A673 (cell line): ENCODE data around the gene HK3.

ENCODE experiments used
- EZH2 ChIP-seq: fragments of 200-600 bp; sonication (generic); IDR thresholded peaks from 2 replicates; pipeline ENCODE4 v1.6.1; 2017; ENCODE audit warnings: borderline replicate concordance, low read depth, mild to moderate bottlenecking, mixed read lengths, antibody characterized with exemption, low read length; ENCODE audit not compliant: poor library complexity, severe bottlenecking
- TF ChIP-seq, protein P1 (sequence below): fragments of 300-800, 200-600 bp; sonication (generic); conservative IDR thresholded peaks from 2 replicates; pipeline ENCODE4 v1.5.1; 2017; ENCODE audit warnings: low read depth, mild to moderate bottlenecking, antibody characterized with exemption, low read length, moderate library complexity, mixed read lengths

DNA sequence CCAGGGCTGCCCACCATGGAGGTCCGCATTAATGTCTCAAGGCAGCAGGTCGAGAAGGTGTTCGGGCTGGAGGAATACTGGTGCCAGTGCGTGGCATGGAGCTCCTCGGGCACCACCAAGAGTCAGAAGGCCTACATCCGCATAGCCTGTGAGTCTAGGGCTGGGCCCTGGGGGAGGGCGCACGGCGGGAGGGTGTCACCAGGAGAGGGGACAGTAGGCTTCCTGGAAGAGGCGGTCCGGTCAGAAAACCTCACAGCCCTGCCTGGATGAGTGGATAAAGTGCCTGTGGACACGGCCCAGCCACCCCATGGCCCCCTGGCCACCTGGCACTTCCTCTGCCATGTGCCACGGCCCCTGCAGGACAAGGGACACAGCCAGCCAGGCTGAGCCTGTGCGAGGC lies 31.0 kb downstream of the HK3 start:
- TF ChIP-seq, protein P1, sequence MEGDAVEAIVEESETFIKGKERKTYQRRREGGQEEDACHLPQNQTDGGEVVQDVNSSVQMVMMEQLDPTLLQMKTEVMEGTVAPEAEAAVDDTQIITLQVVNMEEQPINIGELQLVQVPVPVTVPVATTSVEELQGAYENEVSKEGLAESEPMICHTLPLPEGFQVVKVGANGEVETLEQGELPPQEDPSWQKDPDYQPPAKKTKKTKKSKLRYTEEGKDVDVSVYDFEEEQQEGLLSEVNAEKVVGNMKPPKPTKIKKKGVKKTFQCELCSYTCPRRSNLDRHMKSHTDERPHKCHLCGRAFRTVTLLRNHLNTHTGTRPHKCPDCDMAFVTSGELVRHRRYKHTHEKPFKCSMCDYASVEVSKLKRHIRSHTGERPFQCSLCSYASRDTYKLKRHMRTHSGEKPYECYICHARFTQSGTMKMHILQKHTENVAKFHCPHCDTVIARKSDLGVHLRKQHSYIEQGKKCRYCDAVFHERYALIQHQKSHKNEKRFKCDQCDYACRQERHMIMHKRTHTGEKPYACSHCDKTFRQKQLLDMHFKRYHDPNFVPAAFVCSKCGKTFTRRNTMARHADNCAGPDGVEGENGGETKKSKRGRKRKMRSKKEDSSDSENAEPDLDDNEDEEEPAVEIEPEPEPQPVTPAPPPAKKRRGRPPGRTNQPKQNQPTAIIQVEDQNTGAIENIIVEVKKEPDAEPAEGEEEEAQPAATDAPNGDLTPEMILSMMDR = no peak
- TF ChIP-seq EZH2 = no peak
